ENCODE results near the gene C1orf56.

Gene C1orf56

GRCh38 chr1:151043163-151043562 lies 4.4 kb upstream of the C1orf56 start:
- H3K27me3 ChIP-seq (ENCODE audit: low read depth) = no peaks in the 10 kb centered on the region
- H3K4me1 ChIP-seq = peaks cover 8% of the 10 kb centered on the region
- no peaks in the 10 kb centered on the region for H3K9me3 ChIP-seq
- no peak for DNase-seq (ENCODE audit: low spot score in 2 of 2)
- no peaks in the 10 kb centered on the region for H3K36me3 ChIP-seq (replicated peaks)
- in situ Hi-C loops (cut with MboI; ENCODE audit: low sequenced_read_pairs) = no loop called here
- no peak overlapping the region for H3K4me3 ChIP-seq

- H3K4me1 ChIP-seq = peaks cover 11% of the 10 kb centered on the region
- H3K4me3 ChIP-seq = peak overlapping the region; percentile 46
- peak; percentile 50 to 69 for DNase-seq (ENCODE audit: low spot score in 2 of 2)
- no peaks in the 10 kb centered on the region for H3K27me3 ChIP-seq (ENCODE audit: low read depth)
- peaks cover 17% of the 10 kb centered on the region for H3K36me3 ChIP-seq (replicated peaks)
- H3K9me3 ChIP-seq = no peaks in the 10 kb centered on the region
- in situ Hi-C loops (cut with MboI; ENCODE audit: low sequenced_read_pairs) = no loop called here
Measured at GRCh38 chr1:151047925-151048644, 534 bp downstream of the C1orf56 start.

GRCh38 chr1:151048645-151049032 lies 1.1 kb downstream of the C1orf56 start:
- Histone ChIP-seq H3K4me1 (peaks cover 11% of the 10 kb centered on the region), H3K9me3 (no peaks in the 10 kb centered on the region), H3K4me3 (peak overlapping the region; percentile 46), H3K36me3 (replicated peaks) (peaks cover 23% of the 10 kb centered on the region), H3K27me3 (ENCODE audit: low read depth) (no peaks in the 10 kb centered on the region)
- no peak for DNase-seq (ENCODE audit: low spot score in 2 of 2)
- in situ Hi-C loops (cut with MboI; ENCODE audit: low sequenced_read_pairs) = no loop called here

GRCh38 chr1:151049458-151049857 lies 1.9 kb downstream of the C1orf56 start:
- Histone ChIP-seq H3K9me3 (no peaks in the 10 kb centered on the region), H3K4me1 (peaks cover 11% of the 10 kb centered on the region), H3K4me3 (no peak overlapping the region), H3K36me3 (replicated peaks) (peaks cover 31% of the 10 kb centered on the region), H3K27me3 (ENCODE audit: low read depth) (no peaks in the 10 kb centered on the region)
- in situ Hi-C loops (cut with MboI; ENCODE audit: low sequenced_read_pairs) = no loop called here
- no peak for DNase-seq (ENCODE audit: low spot score in 2 of 2)

- Histone ChIP-seq H3K27me3 (ENCODE audit: low read depth) (no peaks in the 10 kb centered on the region), H3K4me1 (peaks cover 11% of the 10 kb centered on the region), H3K9me3 (no peaks in the 10 kb centered on the region), H3K4me3 (no peak overlapping the region), H3K36me3 (replicated peaks) (peaks cover 38% of the 10 kb centered on the region)
- in situ Hi-C loops (cut with MboI; ENCODE audit: low sequenced_read_pairs) = no loop called here
- no peak for DNase-seq (ENCODE audit: low spot score in 2 of 2)
Measured at GRCh38 chr1:151050051-151050688, 2.6 kb downstream of the C1orf56 start.

DNA sequence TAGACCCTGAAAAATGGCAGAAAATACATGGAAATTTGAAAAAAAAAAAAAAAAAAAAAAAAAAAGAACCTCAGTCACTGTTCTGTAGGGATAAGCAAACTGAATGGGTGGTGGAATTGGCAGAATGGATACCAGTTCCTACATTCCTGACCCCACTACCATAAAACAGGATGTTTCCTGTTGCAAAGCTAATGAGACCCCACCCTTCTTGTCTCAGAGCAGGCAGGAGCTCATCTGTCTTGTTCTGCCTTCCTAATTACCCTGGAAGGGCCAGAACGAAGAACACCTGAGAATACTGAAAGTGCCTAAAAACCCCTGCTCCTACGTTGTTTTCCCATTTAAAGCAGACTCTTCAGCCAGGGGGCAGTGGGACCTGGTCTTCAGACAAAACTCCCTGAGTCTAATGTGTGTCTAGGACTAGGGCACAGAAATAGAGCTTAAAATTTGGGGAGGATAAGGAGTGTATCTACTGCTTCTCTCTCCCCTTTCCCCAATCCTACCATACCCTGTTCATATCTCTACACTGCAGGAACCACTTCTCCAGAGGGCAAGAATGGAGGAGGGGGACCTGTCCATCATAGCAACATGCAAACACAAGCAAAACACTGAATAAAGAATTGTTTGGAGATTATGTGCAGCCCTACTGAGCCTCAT lies 3.9 kb downstream of the C1orf56 start:
- no peak for DNase-seq (ENCODE audit: low spot score in 2 of 2)
- peaks cover 12% of the 10 kb centered on the region for H3K4me1 ChIP-seq
- in situ Hi-C loops (cut with MboI; ENCODE audit: low sequenced_read_pairs) = no loop called here
- H3K36me3 ChIP-seq (replicated peaks) = peaks cover 51% of the 10 kb centered on the region
- H3K4me3 ChIP-seq = no peak overlapping the region
- no peaks in the 10 kb centered on the region for H3K9me3 ChIP-seq
- no peaks in the 10 kb centered on the region for H3K27me3 ChIP-seq (ENCODE audit: low read depth)

GRCh38 chr1:151054971-151055547 lies 7.5 kb downstream of the C1orf56 start:
- in situ Hi-C loops (cut with MboI; ENCODE audit: low sequenced_read_pairs) = no loop called here
- H3K4me1 ChIP-seq = peaks cover 15% of the 10 kb centered on the region
- no peak for DNase-seq (ENCODE audit: low spot score in 2 of 2)
- no peak overlapping the region for H3K4me3 ChIP-seq
- H3K36me3 ChIP-seq (replicated peaks) = peaks cover 60% of the 10 kb centered on the region
- no peaks in the 10 kb centered on the region for H3K27me3 ChIP-seq (ENCODE audit: low read depth)
- no peaks in the 10 kb centered on the region for H3K9me3 ChIP-seq

DNA sequence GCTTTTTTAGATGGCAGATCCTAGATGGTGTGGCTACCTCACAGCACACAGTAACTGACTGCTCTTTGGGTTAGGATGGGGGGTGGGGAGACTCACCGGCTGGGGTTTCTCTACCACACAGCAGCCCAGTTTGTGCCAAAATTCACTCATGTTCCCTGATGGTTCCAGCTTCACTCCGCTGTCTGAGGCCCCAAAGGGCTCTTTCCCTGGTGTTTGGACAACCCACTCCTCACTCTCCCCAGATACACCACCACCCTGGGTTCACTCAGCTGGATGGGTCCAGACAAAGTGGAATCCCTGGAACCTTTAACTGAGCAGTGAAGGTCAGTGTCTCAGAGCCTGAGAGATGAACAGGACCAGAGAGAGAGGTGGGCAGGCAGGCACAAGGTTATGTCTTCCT lies 8.0 kb downstream of the C1orf56 start:
- no peak for DNase-seq (ENCODE audit: low spot score in 2 of 2)
- Histone ChIP-seq H3K9me3 (no peaks in the 10 kb centered on the region), H3K27me3 (ENCODE audit: low read depth) (no peaks in the 10 kb centered on the region), H3K4me1 (peaks cover 15% of the 10 kb centered on the region), H3K4me3 (no peak overlapping the region), H3K36me3 (replicated peaks) (peaks cover 60% of the 10 kb centered on the region)
- in situ Hi-C loops (cut with MboI; ENCODE audit: low sequenced_read_pairs) = no loop called here

GRCh38 chr1:151056149-151056548 lies 8.6 kb downstream of the C1orf56 start:
- H3K4me3 ChIP-seq = no peak overlapping the region
- no peak for DNase-seq (ENCODE audit: low spot score in 2 of 2)
- H3K27me3 ChIP-seq (ENCODE audit: low read depth) = no peaks in the 10 kb centered on the region
- in situ Hi-C loops (cut with MboI; ENCODE audit: low sequenced_read_pairs) = no loop called here
- H3K9me3 ChIP-seq = no peaks in the 10 kb centered on the region
- H3K36me3 ChIP-seq (replicated peaks) = peaks cover 60% of the 10 kb centered on the region
- peaks cover 15% of the 10 kb centered on the region for H3K4me1 ChIP-seq

- DNase-seq (ENCODE audit: low spot score in 2 of 2) = peak in 1 of 2 experiments; percentile 38
- no peaks in the 10 kb centered on the region for H3K27me3 ChIP-seq (ENCODE audit: low read depth)
- H3K4me3 ChIP-seq = peak overlapping the region; percentile 97
- no peaks in the 10 kb centered on the region for H3K9me3 ChIP-seq
- in situ Hi-C loops (cut with MboI; ENCODE audit: low sequenced_read_pairs) = no loop called here
- H3K4me1 ChIP-seq = peaks cover 19% of the 10 kb centered on the region
- H3K36me3 ChIP-seq (replicated peaks) = peaks cover 39% of the 10 kb centered on the region
Measured at GRCh38 chr1:151058692-151059091, 11.1 kb downstream of the C1orf56 start.

DNA sequence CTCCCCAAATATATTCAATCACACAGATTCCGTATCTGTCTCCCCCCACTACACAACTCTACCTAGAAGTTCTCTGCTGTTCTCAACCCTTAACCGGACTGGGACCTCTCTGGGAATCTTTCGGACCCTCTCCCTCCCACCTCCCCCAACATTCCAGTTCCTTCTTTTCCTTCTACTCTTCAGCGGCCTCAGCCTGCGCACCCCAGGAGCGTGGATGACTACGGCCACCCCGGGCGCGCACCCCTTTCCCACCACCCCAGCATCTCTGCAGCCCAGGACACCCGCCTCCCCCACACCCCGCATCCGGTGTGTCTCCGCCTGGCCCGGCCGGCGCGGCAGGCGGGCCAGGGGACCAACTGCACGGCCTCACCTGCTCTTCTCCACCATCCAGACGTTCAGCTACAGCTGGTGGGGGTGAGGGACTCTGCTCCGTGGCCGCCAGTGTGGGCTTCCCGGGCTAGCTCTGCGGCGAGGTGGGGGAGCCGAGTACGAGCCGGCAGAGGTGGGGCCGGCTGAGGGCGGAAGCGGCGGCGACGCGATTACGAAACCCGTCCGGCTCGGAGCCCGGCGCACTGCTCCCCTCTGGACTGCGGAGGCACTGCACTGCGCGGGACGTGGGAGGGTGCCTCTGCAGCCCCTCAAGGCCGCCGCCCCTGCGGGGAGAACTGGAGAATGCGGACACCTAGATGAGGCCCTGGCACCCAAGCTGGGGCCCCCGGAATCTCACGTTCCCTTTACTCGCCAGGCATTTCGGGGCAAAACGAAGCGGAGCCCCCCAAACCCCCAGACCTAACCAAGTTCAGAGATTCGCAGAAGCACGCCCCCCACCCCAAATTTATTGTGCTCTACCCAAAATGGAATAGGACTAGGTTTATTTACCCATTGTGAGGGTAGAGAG lies 11.8 kb downstream of the C1orf56 start, which contains the start of gene CDC42SE1:
Gene CDC42SE1, minus strand, starts transcription at position 514 of the 898 bp plus-strand sequence. CDS start 3,892 bp downstream, outside the sequence.
- no peaks in the 10 kb centered on the region for H3K9me3 ChIP-seq
- peak; percentile 90 to 91 for DNase-seq (ENCODE audit: low spot score in 2 of 2)
- in situ Hi-C loops (cut with MboI; ENCODE audit: low sequenced_read_pairs) = no loop called here
- peaks cover 32% of the 10 kb centered on the region for H3K36me3 ChIP-seq (replicated peaks)
- H3K27me3 ChIP-seq (ENCODE audit: low read depth) = no peaks in the 10 kb centered on the region
- H3K4me3 ChIP-seq = peak within 1 kb of the TSS; percentile 97
- peaks cover 19% of the 10 kb centered on the region for H3K4me1 ChIP-seq

DNA sequence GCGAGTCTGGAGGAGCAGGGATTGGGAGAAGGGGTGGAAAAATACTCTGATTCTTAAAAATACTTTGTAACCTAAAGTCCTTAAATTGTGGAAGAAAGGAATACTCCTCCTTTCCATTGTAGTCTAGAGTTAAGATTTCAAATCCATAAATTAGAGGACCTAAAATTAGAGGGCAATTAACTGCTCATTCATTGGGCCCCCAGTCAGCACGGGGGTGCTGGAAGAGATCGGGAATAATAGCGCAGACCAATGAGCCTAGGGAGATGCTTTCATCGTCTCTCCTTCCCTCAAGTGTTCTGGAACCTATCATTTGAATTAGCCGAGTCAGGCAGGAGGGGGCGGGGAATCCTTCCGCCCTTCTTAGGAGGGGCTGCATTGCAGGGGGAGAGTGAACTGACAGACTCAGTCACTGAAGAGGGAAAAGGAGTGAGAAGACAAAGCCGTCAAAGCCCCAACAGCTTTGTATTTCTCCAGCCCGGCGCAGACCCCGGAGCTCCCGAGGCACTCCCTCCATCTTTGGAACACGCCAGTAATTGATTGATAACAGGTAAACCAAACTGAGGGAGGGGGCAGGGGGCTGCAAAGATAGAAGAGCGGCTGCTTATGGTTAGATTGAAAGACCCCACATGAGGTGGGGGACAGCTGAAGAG lies 12.6 kb downstream of the C1orf56 start, which contains the start of gene MLLT11:
Gene MLLT11, plus strand, starts transcription at position 391 of the 650 bp plus-strand sequence. CDS start 6,828 bp downstream, outside the sequence.
- peaks cover 25% of the 10 kb centered on the region for H3K36me3 ChIP-seq (replicated peaks)
- no peaks in the 10 kb centered on the region for H3K27me3 ChIP-seq (ENCODE audit: low read depth)
- peaks cover 19% of the 10 kb centered on the region for H3K4me1 ChIP-seq
- DNase-seq (ENCODE audit: low spot score in 2 of 2) = peak; percentile 89 to 91
- H3K9me3 ChIP-seq = no peaks in the 10 kb centered on the region
- peak within 1 kb of the TSS; percentile 97 for H3K4me3 ChIP-seq
- in situ Hi-C loops (cut with MboI; ENCODE audit: low sequenced_read_pairs) = no loop called here
